HL-60/S4 (cell line): ENCODE measurements around the gene SYT14.
"Not testable (repeated sequence)": the region's sequence is repeated elsewhere in the genome, so short reads cannot be mapped to it uniquely, and the experiment has no call there.

Experiments used
- in situ Hi-C: fragments of 300-500 bp; cut with MboI; formaldehyde crosslinking; loops from 2 replicates; pipeline ENCODE4 v1.14.3; 2022; ENCODE audit warnings: low sequenced_read_pairs

SYT14 gene

GRCh38 chr1:210022044-210022443, 84.0 kb downstream of the SYT14 start:
- in situ Hi-C loops: no loop called here

DNA sequence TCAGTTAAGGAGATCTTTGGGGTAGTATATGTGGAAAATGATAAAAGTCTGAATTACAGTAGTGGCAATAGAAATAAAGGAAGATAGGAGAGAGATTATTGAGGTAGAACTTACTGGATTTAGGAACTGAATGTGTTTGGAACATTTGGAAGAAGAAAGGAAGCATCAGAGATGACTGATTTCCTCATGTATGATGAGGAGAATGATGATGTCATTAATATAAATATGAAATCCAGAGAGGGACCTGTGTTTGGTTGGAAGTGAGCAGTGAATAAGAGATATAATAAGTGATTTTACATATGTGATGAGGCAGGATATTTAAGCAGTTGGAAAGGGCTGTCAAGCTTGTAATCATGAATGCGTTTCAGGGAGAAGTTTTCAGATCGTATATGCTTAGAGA, 86.3 kb downstream of the SYT14 start:
- in situ Hi-C loops: no loop called here

DNA sequence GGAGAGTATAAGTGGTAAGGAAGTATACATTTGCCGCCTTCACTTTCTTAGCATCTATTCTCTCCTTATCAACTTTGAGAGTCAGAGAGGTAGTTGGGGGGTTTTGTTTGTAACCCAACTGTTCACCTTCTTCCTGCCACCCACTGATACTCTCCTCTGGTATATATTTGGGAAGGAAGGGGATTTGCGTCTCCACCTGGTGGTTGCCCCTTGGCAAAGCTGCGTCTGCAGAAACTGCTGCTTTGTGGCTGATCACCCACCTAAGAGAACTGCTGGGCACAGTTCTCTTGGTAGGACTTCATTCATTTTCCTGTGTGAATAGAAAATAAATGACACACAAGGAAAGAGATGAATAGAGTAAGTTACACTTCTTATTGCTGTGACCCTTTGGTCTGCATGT, 87.0 kb downstream of the SYT14 start:
- in situ Hi-C loops: no loop called here

GRCh38 chr1:210025870-210026269, 87.9 kb downstream of the SYT14 start:
- in situ Hi-C loops: no loop called here

GRCh38 chr1:210027994-210028393, 90.0 kb downstream of the SYT14 start:
- in situ Hi-C loops: no loop called here

GRCh38 chr1:210031473-210031872, 93.5 kb downstream of the SYT14 start:
- in situ Hi-C loops: no loop called here

DNA sequence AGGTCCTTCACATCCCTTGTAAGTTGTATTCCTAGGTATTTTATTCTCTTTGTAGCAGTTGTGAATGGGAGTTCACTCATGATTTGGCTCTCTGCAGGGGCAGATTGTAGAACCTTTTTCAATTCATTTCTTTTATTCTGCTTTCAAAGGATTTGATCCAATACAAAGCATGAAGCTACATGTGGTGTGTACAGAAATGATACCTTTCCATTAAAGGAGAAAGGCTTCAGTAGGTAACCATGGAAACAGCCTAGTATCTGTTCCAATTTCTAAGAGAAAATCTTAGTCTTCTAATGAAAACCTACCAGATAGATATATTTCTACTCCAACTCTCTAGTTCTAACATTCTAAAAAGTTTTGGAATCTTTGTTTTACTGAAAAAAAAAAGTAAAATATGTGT, 105.0 kb downstream of the SYT14 start:
- in situ Hi-C loops: no loop called here

DNA sequence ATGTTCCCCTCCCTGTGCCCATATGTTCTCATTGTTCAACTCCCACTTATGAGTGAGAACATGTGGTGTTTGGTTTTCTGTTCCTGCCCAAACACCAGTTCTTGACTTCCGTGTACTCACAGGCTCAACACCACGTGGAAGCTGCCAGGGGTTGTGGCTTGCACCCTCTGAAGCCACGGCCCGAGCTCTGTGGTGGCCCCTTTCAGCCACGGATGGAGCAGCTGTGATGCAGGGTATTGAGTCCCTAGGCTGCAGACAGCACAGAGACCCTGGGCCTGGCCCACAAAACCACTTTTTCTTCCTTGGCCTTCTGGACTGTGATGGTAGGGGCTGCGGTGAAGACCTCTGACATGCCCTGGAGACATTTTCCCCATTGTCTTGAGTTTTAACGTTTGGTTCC, 111.6 kb downstream of the SYT14 start:
- in situ Hi-C loops: no loop called here

DNA sequence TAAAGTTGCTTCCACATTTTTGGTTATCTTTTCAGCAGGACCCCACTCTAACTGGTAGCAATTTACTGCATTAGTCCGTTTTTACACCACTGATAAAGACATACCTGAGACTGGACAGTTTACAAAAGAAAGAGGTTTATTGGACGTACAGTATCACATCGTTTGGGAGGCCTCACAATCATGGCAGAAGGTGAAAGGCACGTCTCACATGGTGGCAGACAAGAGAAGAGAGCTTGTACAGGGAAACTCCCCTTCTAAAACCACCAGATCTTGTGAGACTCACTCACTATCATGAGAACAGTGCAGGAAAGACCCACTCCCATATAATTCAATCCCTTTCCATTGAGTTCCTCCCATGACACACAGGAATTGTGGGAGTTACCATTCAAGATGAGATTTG, 112.5 kb downstream of the SYT14 start:
- in situ Hi-C loops: not testable (repeated sequence)

- in situ Hi-C loops: no loop called here
These were observed 115.1 kb downstream of the SYT14 start for GRCh38 chr1:210053126-210053525.

- in situ Hi-C loops: no loop called here
These were observed 119.6 kb downstream of the SYT14 start for GRCh38 chr1:210057593-210057992.

DNA sequence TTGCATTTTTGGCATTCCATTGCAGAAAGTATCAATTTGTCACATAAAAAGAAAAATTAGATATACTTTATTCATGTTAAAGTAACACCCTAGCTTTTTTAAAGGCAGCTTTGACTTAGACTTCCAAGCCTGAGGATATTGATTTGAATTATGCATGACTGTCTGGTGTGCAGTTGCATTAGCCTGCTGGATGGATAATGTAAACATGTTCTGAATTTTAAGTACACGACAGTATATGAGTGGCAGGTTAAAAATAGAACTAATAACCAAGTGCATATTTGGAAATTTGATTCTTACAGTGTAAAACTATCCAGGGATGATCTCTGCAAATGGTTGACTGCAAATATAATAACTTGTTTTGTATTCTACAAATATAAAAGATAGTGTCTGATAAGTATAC, 124.0 kb downstream of the SYT14 start:
- in situ Hi-C loops: no loop called here

- in situ Hi-C loops: no loop called here
These were observed 132.5 kb downstream of the SYT14 start for GRCh38 chr1:210070531-210070930.

DNA sequence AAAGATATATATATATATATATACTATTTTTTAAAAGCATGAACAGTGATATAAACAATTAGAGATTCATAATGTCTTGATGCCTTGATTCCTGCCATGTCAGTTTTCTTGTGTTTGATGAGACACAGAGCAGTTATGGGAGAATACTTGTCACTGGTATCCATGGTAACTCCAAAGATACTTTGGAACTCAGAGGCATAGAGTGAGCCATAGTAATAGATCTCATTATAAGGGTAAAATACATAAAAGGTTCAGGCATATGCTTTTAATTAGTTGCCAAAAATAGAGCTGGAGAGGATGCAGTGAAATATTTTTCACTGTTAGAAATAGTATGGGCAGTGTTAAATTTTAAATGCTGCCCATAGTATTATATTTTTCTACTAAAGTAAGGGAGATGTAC, 134.1 kb downstream of the SYT14 start:
- in situ Hi-C loops: no loop called here

DNA sequence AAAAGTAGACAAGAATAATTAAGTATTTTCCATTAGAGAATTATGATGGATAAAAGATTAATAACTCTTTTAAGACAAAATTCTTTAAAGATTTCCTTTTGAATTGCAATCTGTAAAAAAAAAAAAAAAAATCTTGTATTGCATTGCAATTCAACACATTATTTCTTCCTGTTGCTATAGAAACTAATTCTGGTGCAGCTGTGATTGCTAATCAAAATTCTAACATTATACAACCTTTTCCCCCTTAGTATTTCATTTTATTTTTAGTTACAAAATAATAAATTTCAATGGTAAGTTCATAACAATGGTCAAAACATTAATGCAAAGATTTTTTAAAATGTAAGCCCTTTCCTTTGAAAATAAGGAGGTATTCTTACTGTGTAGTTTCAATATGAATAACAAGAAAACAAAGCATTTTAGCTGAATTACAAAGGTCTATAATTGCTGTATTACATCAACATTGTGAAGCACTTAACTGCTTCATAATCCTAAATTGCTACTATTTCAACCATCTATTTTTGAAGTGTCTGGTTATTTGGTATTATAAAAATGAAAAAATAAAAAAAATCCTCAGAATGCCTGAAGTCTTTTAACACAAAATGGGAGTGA, 135.0 kb downstream of the SYT14 start:
- in situ Hi-C loops: no loop called here

DNA sequence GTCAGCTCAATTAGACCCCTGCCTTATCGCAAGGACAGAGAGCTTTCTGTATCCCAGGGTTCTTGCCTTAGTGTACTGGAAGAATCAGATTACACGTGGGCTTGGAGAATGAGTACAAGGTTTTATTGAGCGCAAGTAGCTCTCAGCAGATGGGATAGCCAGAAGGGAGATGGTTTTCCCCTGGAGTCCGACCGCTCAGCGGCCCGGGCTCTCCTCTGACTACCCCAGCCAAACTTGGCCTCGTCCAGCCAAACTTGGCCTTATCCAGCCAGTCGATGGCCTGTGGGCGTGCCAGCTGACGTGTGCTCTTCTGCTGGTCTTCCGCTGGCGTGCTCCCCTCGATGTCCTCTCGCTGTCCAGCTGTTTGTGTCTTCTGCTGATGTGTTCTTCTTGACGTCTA, 136.9 kb downstream of the SYT14 start:
- in situ Hi-C loops: no loop called here

DNA sequence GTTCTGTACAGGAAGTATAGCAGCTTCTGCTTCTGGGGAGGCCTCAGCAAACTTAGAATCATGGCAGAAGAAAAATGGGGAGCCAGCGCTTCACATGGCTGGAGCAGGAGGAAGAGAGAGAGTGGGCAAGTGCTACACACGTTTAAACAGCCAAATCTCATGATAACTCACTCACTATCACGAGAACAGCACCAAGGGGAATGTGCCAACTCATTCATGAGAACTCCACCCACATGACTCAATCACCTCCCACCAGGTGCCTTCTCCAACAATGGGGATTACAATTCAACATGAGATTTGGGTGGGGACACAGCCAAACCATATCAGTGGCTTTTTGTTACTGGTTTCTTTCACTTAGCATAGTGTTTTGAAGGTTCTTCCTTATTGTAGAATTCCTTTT, 138.6 kb downstream of the SYT14 start:
- in situ Hi-C loops: no loop called here

- in situ Hi-C loops: no loop called here
These were observed 143.5 kb downstream of the SYT14 start for GRCh38 chr1:210081494-210081893.

GRCh38 chr1:210085359-210085758, 147.3 kb downstream of the SYT14 start:
- in situ Hi-C loops: no loop called here

- in situ Hi-C loops: no loop called here
These were observed 149.0 kb downstream of the SYT14 start for GRCh38 chr1:210087058-210087457.

GRCh38 chr1:210089855-210090254, 151.8 kb downstream of the SYT14 start:
- in situ Hi-C loops: no loop called here

DNA sequence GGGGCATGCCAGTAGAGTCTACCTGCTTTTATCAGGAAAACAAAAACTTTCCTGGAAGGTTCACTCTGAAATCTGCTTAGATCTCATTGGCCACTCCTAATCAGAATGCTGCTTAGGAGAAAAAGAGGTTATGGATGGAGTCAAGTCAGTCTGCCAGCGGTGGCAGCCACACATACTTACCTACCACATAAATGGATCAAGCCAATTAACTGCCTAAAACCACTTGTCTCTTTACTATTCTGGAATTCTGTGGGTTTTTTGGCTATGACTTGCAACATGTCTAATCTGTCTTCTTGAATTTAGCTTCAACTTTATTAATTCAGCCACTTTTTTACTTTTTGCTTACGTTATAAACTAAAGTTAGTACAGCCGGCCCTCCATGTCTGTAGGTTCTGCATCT, 154.3 kb downstream of the SYT14 start:
- in situ Hi-C loops: no loop called here

- in situ Hi-C loops: no loop called here
These were observed 155.4 kb downstream of the SYT14 start for GRCh38 chr1:210093461-210093860.

DNA sequence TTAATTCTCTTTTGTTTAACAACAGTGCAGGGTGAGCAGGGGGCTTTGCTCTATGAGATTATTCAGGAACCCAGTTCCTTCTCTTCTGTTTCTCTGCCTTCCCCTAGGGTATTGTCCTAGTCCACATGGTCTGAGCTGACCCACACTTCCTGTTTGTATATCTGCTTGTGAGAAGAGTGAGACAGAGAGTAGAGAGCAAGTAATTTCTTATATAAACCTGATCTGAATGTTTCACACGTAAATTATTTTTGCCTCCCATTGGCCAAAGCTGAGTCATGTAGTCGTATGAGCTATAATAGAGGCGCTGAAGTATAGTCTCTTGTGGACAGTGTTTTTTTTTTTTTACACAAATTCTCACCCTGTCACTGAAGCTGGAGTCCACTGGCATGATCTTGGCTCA, 160.3 kb downstream of the SYT14 start:
- in situ Hi-C loops: no loop called here
